CD4-positive, alpha-beta T cell treated with Interleukin-17A for 4 hours (primary cell): Measurements from ENCODE around the gene WDR31.

Source experiments
- DNase-seq: peaks from one replicate; pipeline ENCODE4 v3.0.0-alpha.2; 2020; ENCODE audit warnings: mixed read lengths

Gene WDR31

DNA sequence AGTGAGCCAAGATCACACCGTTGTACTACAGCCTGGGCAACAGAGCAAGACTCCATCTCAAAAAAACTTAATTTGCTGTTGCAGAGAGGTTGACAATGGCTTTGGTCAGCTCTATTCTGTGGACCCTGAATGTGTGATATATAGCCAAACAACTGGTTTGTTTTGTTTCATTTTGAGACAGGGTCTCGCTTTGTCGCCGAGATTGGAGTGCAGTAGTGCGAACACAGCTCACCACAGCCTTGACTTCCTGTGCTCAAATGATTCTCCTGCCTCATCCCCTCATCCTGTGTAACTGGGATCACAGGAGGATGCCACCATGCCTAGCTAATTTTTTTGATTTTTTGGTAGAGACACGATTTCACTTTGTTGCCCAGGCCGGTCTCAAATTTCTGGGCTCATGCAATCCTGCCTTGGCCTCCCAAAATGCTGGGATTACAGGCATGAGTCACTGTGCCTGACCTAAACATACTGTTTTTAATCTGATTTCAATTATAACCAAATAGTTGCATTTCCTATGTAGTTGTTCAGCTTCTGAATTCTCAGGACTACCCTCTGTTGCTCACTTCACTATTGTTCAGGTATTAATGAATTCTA is 46.7 kb downstream of the WDR31 start:
- DNase-seq = no peak

DNA sequence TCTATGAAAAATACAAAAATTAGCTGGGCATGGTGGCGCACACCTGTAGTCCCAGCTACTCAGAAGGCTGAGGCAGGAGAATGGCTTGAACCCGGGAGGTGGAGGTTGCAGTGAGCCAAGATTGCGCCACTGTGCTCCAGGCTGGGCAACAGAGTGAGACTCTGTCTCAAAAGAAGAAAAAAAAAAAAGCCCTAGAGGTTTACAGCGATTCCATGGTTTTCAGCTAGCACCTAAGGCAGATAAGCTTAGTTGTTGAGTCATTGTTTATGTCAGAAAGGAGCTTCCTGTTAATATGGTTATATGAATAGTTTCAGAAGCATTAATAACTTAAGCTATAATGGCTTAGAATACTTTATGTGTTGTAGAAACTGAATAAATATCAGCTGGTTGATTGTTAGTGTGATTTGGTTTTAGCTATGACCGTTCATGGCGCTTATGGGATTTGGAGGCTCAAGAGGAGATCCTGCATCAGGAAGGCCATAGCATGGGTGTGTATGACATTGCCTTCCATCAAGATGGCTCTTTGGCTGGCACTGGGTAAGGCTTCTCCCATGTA is 49.9 kb downstream of the WDR31 start:
- no peak for DNase-seq

DNA sequence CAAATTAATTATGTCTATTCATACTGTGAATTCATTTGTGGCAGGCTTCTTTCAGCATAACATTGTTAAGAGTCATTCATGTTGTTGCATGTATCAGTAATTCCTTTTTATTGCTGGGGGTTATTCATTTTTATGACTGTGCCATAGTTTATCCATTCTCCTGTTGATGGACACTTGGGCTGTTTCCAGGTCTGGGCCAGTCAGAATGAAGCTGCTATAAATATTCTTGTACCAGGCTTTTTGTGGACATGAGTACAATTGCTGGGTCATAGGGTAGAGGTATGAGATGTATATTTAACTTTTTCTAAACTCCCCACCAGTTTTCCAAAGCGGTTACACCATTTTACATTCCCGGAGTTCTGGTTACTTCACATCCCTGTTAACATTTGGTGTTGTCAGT is 51.0 kb downstream of the WDR31 start:
- no peak for DNase-seq

DNA sequence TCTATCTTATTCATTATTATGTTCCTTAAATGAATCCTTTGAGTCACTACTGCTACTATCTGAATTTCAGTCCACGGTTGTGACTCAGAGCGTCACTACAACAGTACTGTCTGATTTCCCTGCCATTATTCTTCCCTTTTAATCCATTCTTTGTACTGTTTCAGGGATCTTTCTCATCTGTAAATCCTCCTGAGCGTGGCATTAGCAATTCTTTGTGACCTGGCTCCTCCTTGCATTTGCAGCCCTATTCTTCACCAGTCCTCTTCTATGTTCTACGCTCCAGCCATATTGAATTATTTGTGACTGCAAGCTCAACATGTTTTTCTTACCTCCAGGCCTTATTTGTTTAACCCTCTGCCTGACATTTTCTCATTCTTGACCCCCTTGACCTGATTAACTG is 58.7 kb downstream of the WDR31 start:
- DNase-seq = no peak

DNA sequence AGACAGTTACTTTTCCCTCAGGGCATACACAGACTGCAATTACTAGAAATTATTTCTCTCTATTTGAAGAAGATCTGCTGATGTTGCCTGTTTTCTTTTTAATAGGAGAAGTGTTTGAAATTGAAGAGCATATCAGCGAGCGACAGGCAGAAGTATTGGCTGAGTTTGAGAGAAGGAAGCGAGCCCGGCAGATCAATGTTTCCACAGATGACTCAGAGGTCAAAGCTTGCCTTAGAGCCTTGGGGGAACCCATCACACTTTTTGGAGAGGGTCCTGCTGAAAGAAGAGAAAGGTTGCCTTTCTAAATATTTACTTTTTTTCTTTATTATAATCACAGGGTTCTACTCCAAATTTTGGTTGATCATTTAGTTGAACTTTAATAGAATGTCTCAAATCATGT is 61.2 kb downstream of the WDR31 start:
- no peak for DNase-seq

DNA sequence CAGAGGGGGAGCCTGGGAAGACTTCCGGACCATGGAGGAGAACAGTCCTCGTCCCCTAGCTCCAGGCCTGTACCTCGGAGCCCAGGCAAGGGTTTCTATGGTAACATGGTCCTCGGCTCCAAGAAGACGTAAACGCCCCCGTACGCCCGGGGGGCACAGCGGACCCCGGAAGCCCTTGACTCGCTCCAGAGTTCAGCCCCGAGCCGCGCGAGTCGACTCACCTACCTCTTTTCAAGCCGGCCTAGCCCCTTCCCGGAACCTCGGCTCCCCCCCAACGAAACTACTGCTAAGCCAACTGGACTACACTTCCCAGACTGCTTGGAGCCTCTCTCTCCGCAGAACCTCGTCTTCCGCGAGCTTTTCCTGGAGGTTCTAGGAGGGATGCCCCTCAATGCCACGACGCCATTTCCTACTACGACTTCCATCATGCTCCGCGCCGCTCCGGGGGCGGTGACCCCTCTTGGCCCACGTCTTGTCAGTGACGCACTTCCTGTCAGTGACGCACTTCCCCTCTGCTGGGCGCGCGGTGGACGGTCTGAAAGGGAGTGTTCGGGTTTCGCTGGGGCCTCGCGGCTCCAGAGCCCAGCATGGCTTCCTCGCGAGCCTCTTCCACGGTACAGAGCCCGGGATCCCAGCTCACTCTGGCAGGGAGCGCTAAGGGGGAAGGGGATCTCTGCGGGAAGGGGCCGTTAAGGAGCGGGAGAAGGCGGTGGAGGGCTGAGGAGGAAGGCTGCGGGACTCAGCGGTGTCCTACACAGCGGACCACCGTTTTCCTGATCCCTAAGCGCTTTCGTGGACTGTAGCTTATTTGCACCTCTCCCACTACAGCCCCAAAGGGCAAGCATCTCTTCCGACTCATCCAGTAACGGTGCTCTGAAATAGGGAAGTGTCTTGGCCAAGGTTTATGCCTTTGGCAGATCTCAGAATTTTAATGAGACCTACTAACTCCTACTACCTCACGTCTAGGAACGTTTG is 64.6 kb downstream of the WDR31 start, which contains the start of the genes CDC26 and PRPF4:
CDC26 (minus strand) TSS at position 416 of the 975 bp plus-strand sequence. CDS start 3,065 bp downstream, outside the sequence.
PRPF4 (plus strand) TSS at position 502 of the 975 bp plus-strand sequence; CDS start at position 588, 86 bp downstream.
- peak; percentile 96 for DNase-seq

DNA sequence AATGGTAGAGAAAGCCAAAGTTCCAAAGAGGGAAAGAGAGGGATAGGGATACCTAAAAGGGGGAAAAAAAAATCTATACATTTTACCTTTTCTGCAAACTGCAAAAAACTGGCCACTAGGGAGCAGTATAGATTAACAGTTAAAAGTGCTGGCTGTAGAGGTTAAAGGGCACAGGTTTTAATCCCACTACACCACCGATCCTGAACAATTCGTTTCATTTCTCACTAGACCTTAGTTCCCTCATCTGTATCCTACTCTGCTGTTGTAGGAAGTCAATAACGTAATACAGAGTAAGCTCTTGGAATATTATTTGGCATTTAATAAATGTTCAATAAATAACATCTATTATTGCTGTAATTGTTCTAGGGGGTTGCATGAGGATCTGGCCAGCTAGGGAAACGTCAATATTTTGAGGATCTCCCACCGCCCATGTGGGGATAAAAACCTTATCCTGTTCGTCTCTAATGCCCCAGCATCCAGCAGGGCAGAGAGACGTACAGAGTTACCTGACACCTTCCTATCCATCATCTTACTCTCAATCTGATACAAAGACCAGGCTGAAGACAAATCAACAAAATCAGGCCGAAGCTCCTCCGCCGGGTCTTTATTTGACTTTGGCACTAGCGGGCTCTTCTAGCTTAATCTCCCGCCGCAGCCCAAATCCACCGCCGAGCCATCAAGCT is 65.5 kb downstream of the WDR31 start:
- peak; percentile 28 for DNase-seq

DNA sequence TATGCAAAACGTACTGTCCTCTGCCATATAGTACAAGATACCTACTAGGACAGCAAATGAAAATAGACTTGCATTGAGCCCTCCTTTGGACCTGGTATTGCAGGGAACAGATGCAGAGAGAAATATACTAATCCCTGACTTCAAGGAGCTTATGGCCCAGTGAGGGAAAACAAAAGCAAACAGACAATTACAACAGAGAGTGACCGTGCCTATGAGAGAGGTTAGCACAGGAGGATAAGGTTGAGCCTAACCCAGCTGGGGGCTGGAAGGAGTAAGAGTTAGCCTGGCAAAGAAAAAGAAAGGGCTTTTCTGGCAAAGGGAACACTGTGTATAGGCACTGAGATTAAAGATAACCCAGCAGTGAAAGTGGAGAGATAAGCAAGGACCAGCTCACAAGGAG is 70.2 kb downstream of the WDR31 start:
- no peak for DNase-seq

DNA sequence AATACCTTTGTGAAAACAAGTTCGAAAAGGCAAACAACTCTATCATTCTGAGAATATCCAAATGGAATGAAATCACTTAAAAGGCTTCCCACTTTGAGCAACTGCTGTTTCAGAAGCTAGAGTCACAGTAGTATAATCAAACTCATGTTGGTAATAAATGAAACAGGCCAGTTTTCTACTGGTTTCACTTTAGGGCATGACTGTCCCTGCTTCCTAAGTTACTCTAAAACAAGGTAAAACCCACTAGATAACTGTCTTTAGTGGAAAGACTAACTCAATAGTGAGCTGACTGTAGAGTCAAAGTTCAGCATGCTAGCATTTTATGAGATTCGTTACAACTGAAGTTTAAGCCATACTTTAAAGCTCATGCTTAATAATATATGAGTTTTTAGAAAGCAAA is 70.7 kb downstream of the WDR31 start:
- no peak for DNase-seq

DNA sequence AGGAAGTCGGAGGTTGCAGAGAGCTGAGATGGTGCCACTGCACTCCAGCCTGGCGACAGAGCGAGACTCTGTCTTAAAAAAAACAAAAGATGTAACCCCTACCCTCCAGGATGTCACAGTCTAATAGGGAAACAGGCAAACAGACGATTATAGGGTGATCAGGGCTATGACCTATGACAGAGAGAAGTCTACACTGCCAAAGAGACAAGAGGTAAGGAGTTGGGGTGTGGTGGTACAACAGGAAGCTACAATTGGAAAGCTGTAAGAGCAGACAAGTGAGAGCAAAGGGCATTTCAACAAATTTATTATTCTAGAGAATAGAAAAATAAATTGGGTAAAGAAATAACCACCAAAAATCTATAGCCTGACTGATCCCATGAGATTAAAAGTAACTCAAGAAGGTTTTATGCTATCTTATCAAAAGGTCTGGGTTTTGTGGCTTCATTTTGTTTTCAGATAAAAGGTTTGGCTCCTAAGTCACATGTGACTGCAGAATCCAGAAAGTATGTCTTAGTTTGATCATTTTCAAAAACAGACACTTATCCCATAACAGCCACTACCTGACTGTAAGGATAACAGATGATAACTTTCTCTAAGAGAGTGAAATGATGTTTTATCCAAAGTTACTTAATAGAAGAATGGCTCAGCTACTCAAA is 72.0 kb downstream of the WDR31 start:
- no peak for DNase-seq

DNA sequence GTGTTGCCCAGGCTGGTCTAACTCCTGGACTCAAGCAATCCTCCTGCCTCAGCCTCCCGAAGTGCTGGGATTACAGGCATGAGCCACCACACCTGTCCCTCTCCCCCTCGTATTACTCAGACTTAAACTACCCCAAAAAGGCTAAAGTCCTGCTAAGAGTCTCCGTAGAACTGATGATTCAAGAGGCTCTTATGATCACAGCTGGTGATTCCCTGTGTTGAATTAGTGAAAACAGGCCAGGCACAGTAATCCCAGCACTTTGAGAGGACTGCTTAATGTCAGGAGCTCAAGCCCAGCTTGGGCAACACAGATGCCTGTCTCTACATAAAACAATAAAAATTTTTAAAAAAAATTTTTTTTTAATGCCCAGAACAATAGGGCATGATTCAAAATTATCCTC is 73.9 kb downstream of the WDR31 start:
- no peak for DNase-seq
